CD4-positive, alpha-beta T cell treated with Interferon gamma for 1 hour (primary cell): ENCODE data around the gene EHD1.

Source experiments
- DNase-seq: peaks from one replicate; pipeline ENCODE4 v3.0.0-alpha.2; 2020

EHD1 gene

GRCh38 chr11:64871492-64871891 lies 6.9 kb downstream of the EHD1 start:
- no peak for DNase-seq

GRCh38 chr11:64870893-64871466 lies 7.4 kb downstream of the EHD1 start:
- no peak for DNase-seq

GRCh38 chr11:64870176-64870892 lies 8.1 kb downstream of the EHD1 start:
- peak; percentile 41 for DNase-seq

- DNase-seq, result no peak
These were observed 8.7 kb downstream of the EHD1 start for GRCh38 chr11:64869571-64870175.

- DNase-seq, result no peak
These were observed 9.4 kb downstream of the EHD1 start for GRCh38 chr11:64868904-64869570.

GRCh38 chr11:64867748-64868462 lies 10.5 kb downstream of the EHD1 start:
- no peak for DNase-seq

- DNase-seq, result no peak
These were observed 12.3 kb downstream of the EHD1 start for GRCh38 chr11:64866173-64866491.

- DNase-seq, result no peak
These were observed 12.9 kb downstream of the EHD1 start for GRCh38 chr11:64865286-64866172.

- no peak for DNase-seq
These were observed 13.7 kb downstream of the EHD1 start for GRCh38 chr11:64864473-64865285.

- DNase-seq, result no peak
These were observed 14.3 kb downstream of the EHD1 start for GRCh38 chr11:64864135-64864472.

GRCh38 chr11:64863391-64864060 lies 14.9 kb downstream of the EHD1 start:
- DNase-seq, result no peak

- no peak for DNase-seq
These were observed 15.4 kb downstream of the EHD1 start for GRCh38 chr11:64862987-64863390.

- DNase-seq, result no peak
These were observed 17.0 kb downstream of the EHD1 start for GRCh38 chr11:64861227-64861975.

GRCh38 chr11:64859542-64860414 lies 18.6 kb downstream of the EHD1 start:
- DNase-seq, result peak; percentile 55

- peak; percentile 58 for DNase-seq
These were observed 19.8 kb downstream of the EHD1 start for GRCh38 chr11:64858467-64859263.

- DNase-seq, result no peak
These were observed 20.9 kb downstream of the EHD1 start for GRCh38 chr11:64857485-64857884.

GRCh38 chr11:64856382-64857227 lies 21.8 kb downstream of the EHD1 start:
- DNase-seq, result peak; percentile 75
